Measurements from ENCODE around the gene ARHGEF4.

- TF ChIP-seq GATA2 (IDR thresholded peaks at IDR 0.05; ENCODE audit: insufficient read depth, insufficient read length, low read depth, low read length) (no peak), POLR2A (IDR thresholded peaks at IDR 0.05; ENCODE audit: low read depth, low read length) (no peak), POLR2AphosphoS5 (IDR thresholded peaks at IDR 0.05; ENCODE audit: insufficient read depth, low read depth, low read length) (no peak), MAX (IDR thresholded peaks at IDR 0.05; ENCODE audit: insufficient read depth, insufficient read length) (no peak), FOS (IDR thresholded peaks at IDR 0.05; ENCODE audit: borderline replicate concordance, insufficient read depth, low read length) (no peak)
- TF ChIP-seq, protein P1, sequence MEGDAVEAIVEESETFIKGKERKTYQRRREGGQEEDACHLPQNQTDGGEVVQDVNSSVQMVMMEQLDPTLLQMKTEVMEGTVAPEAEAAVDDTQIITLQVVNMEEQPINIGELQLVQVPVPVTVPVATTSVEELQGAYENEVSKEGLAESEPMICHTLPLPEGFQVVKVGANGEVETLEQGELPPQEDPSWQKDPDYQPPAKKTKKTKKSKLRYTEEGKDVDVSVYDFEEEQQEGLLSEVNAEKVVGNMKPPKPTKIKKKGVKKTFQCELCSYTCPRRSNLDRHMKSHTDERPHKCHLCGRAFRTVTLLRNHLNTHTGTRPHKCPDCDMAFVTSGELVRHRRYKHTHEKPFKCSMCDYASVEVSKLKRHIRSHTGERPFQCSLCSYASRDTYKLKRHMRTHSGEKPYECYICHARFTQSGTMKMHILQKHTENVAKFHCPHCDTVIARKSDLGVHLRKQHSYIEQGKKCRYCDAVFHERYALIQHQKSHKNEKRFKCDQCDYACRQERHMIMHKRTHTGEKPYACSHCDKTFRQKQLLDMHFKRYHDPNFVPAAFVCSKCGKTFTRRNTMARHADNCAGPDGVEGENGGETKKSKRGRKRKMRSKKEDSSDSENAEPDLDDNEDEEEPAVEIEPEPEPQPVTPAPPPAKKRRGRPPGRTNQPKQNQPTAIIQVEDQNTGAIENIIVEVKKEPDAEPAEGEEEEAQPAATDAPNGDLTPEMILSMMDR (IDR thresholded peaks at IDR 0.05; ENCODE audit: extremely low read depth in 1 of 2, insufficient read depth in 1 of 2, low read depth in 1 of 2, low read length in 2 of 2): no peak
Observed at GRCh38 chr2:130976591-130977237, 140.0 kb downstream of the ARHGEF4 start.

Measured in endothelial cell of umbilical vein (primary cell).